ENCODE results near the gene VSTM5.

DNA sequence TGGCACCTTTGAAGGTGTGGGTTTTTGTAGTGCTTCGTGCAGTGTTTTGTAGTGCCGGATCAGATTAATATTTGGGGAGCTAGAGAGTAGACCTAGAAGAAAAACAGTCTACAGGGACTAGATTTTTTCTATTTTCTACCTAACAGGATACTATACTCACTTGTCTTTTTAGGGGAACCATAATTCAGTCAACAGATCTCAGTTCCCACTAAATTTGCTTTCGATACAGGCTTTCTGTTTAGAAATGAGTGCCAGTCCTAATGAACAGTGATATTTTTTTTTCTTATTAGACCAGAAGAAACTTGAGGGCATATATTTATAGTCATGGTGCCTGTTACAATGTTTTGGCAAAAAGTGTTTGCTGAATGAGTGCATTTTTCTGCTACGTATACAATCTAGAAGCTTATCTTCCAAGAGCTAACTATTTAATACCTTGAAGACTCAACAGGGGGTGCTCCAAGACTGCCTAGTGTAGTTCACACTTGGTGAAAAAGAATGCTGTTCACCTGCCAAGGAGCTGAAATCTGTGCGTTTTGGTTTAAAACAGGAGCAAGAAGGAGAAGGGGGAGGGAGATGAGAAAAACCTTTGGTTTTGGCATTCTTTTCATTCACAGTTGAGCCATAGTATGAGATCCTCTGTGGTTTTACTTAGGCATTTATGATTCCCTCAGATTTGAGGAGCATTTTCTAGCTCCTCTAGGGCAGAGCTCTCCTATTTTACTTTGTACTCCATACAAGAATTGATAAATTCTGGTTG lies 44.9 kb upstream of the VSTM5 start:
- no peak for TF ChIP-seq POLR2A (IDR thresholded peaks at IDR 0.05; ENCODE audit: low read depth, low read length)
- no peak for TF ChIP-seq TAF1 (IDR thresholded peaks at IDR 0.05; ENCODE audit: borderline replicate concordance, low read depth, low read length)
- TF ChIP-seq POLR2AphosphoS5 (IDR thresholded peaks at IDR 0.05; ENCODE audit: low read depth, low read length) = no peak
